Ovary (tissue), 3 donors: Measurements from ENCODE around the gene MAGEB17.

ENCODE experiments used
- CTCF ChIP-seq, 3 donors: fragments of 450-650 bp in 2 of 3; fragments of 200-600 bp in 1 of 3; IDR thresholded peaks; one replicate each; pipeline versions ENCODE4 v1.5.1 to v1.8.0; 2016 to 2022; ENCODE audit warnings: antibody characterized with exemption in 3 of 3, mild to moderate bottlenecking in 1 of 3
- POLR2A ChIP-seq: fragments of 450-650 bp; IDR thresholded peaks from one replicate; pipeline ENCODE4 v1.6.1; 2017; ENCODE audit warnings: antibody characterized with exemption, mild to moderate bottlenecking, moderate library complexity
- donor health status: DM: no; HTN: no; CAD: no.

GRCh38 chrX:16208601-16209000, 41.3 kb downstream of the MAGEB17 start:
- no peak for TF ChIP-seq CTCF (IDR thresholded peaks at IDR 0.05)
- no peak for TF ChIP-seq POLR2A
